ENCODE data around the gene IRS1.

Gene IRS1

GRCh38 chr2:226828191-226828590, 28.6 kb upstream of the IRS1 start:
- no peak for DNase-seq (ENCODE audit: low read depth, low spot score)

DNA sequence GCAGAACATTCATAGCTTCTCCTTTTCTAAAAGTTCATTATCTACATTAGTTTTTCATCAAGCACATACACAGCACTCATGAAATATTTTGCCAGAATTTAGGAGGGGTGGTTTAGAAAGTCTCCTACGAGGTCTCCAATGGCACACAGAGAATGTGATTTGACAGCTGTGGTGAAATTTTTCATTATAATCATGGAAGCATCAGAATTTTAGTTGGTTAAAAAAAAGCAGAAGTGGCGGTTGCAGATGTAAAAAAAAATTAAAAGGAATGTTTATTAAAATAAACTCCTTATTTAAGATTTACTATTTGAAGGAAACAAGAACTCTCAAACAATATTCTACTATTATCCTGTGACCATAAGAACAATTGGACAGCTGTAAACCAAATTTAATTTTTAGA, 25.4 kb upstream of the IRS1 start:
- DNase-seq (ENCODE audit: low read depth, low spot score), result no peak

DNA sequence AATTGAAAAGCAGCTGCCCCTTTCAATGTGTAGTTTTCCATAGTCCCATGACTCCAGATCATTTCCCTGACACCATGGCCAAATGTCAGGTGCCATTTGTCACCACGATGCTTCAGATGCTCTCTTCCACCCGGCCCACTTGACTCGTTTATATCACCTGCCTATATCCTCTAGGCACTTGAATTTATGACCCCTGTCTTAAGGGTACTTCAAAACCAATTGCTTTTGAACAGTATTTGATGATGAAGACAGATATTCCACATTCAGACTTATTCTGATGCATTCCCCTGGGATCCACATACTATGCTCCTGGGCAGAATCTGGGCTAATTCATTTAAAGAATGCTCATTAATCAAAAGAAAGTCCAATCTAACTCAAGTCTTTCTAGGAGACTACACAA, 19.3 kb upstream of the IRS1 start:
- no peak for DNase-seq (ENCODE audit: low read depth, low spot score)

GRCh38 chr2:226813148-226813701, 13.6 kb upstream of the IRS1 start:
- DNase-seq (ENCODE audit: low read depth, low spot score), result no peak

- no peak for DNase-seq (ENCODE audit: low read depth, low spot score)
These were observed 3.8 kb upstream of the IRS1 start for GRCh38 chr2:226803410-226803809.

DNA sequence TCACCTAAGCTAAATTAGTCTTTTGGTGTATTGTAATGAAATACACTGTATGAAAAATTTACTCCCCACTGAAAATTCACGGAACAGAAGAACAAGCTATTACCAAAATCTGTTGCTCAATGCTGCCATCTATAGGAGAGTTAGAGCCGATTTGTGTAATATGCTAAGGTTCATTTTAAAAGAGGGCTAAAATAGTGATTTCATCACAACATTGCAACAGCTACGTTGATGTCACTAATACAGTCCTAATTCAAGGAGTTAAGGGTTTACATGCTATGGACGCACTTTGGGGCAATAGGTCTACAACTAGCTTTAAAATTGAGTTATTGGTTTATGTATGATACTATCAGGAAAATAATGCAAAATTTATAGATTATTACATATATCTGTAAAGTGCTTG, 3.0 kb upstream of the IRS1 start:
- no peak for DNase-seq (ENCODE audit: low read depth, low spot score)

- peak; percentile 81 for DNase-seq (ENCODE audit: low read depth, low spot score)
These were observed 1.5 kb upstream of the IRS1 start for GRCh38 chr2:226800941-226801784.

- DNase-seq (ENCODE audit: low read depth, low spot score), result no peak
These were observed 638 bp upstream of the IRS1 start for GRCh38 chr2:226799976-226800940.

- no peak for DNase-seq (ENCODE audit: low read depth, low spot score)
These were observed 1.0 kb downstream of the IRS1 start for GRCh38 chr2:226798422-226799210.

DNA sequence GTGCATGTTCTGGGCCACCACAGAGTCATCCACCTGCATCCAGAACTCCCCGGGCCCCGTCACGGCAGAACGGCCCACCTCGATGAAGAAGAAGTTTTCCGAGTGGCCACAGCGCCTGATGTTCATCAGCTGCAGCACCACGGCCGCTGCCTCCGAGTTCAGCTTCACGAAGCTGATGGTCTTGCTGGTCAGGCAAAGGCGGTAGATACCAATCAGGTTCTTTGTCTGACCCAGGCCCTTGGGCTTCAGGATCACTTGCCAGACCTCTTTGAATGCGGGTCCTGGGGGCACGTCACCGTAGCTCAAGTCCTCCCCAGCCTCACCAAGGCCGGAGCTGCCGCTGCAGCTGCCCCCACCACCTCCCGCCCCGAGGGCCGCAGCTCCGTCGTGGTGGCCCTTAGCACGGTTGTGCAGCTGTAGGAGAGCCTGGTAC, 1.6 kb downstream of the IRS1 start:
- no peak for DNase-seq (ENCODE audit: low read depth, low spot score)

GRCh38 chr2:226797289-226797988, 2.2 kb downstream of the IRS1 start:
- no peak for DNase-seq (ENCODE audit: low read depth, low spot score)

GRCh38 chr2:226796840-226797288, 2.8 kb downstream of the IRS1 start:
- DNase-seq (ENCODE audit: low read depth, low spot score), result no peak

GRCh38 chr2:226796012-226796839, 3.4 kb downstream of the IRS1 start:
- no peak for DNase-seq (ENCODE audit: low read depth, low spot score)

- no peak for DNase-seq (ENCODE audit: low read depth, low spot score)
These were observed 4.2 kb downstream of the IRS1 start for GRCh38 chr2:226795281-226796011.

DNA sequence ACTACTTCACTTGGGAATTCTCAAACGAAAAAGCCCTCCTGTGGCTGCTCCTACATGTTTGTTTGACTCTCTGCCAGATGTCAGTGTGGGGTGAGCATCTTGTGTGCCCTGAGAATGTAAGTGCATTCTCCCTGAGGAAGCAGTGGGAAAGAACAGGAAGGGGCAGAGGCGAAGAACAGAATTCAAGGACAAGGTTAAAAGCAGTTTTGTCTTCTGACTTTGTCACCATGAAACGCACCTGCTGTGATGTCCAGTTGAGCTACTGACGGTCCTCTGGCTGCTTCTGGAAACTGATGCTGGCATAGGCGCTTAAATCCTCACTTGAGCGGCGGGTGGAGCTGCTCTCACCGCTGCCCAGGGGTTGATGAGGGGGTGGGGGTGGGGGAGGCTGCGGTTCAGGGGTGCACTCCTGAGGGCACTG, 4.9 kb downstream of the IRS1 start:
- no peak for DNase-seq (ENCODE audit: low read depth, low spot score)

DNA sequence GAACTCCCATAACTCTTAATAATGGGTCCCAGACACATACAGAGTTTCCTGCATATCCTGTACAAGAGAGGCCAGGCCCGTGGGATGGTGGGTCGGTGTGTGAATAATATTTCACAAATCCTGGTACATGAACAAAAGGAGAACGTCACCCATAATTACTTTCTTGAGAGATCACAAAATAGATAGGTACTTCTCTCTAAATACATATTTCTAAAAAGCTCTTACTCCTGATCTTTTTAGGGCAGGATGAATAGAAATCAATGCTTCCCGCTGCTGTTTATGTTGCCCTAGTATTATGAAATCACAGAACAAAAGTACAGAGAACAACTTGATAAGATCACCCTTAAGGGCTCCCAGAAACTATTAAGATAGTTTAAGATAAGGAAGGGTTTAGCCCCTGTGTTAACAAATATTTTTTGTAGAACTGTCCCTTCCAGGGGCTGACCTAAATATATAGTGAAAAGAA, 5.4 kb downstream of the IRS1 start:
- DNase-seq (ENCODE audit: low read depth, low spot score), result no peak

DNA sequence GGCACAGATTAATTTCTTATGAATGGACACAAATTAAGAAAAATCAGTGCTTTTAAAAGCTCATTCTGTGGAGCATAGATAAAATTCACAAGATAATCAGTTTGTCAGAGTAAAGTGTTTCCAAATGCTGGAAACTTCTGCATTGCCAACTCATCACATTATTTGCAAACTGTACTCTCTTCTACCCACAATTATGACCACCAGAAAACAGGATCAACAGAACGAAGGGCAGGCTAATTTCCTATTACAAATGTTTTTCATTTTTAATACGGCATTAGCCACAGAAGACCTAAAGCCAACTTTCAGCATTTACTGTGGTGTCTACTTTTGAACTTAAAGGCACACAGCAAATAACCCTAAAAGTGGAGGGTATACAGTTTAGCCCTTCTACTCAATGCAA, 6.0 kb downstream of the IRS1 start:
- DNase-seq (ENCODE audit: low read depth, low spot score), result no peak

GRCh38 chr2:226792155-226792881, 7.3 kb downstream of the IRS1 start:
- no peak for DNase-seq (ENCODE audit: low read depth, low spot score)
